ENCODE data around the gene ATXN1.

The ATXN1 gene

DNA sequence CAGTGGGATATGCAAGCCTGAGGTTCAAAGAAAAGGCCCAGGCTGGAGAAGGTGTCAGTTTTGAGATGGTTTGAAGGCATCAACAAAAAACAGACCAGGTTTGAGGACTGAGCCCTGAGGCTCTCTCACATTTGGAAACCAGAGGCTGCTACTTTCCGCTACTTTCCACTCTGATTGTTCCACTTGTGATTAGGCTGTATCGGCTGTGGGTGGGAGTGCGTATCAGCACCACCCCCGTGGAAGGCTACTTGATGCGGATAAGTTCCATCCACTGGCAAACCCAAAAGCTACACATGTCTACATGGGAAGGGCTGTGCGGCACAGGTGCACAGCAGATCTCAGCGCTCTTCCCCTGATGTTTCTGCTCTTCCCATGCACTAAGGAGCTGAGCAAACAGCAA is 324.2 kb downstream of the ATXN1 start:
- no peaks in the 10 kb centered on the region for H3K27me3 ChIP-seq (ENCODE audit: insufficient read depth, poor library complexity, severe bottlenecking)
- no peak for DNase-seq (ENCODE audit: low read depth in 1 of 2, low spot score in 1 of 2)
- H3K4me3 ChIP-seq (replicated peaks; ENCODE audit: insufficient read depth, low read length), result no peak overlapping the region
- H3K27ac ChIP-seq (replicated peaks), result no peak overlapping the region
- TF ChIP-seq, protein P1, sequence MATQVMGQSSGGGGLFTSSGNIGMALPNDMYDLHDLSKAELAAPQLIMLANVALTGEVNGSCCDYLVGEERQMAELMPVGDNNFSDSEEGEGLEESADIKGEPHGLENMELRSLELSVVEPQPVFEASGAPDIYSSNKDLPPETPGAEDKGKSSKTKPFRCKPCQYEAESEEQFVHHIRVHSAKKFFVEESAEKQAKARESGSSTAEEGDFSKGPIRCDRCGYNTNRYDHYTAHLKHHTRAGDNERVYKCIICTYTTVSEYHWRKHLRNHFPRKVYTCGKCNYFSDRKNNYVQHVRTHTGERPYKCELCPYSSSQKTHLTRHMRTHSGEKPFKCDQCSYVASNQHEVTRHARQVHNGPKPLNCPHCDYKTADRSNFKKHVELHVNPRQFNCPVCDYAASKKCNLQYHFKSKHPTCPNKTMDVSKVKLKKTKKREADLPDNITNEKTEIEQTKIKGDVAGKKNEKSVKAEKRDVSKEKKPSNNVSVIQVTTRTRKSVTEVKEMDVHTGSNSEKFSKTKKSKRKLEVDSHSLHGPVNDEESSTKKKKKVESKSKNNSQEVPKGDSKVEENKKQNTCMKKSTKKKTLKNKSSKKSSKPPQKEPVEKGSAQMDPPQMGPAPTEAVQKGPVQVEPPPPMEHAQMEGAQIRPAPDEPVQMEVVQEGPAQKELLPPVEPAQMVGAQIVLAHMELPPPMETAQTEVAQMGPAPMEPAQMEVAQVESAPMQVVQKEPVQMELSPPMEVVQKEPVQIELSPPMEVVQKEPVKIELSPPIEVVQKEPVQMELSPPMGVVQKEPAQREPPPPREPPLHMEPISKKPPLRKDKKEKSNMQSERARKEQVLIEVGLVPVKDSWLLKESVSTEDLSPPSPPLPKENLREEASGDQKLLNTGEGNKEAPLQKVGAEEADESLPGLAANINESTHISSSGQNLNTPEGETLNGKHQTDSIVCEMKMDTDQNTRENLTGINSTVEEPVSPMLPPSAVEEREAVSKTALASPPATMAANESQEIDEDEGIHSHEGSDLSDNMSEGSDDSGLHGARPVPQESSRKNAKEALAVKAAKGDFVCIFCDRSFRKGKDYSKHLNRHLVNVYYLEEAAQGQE (IDR thresholded peaks at IDR 0.05; ENCODE audit: insufficient replicate concordance, low read depth), result no peak
- TF ChIP-seq SPI1 (IDR thresholded peaks at IDR 0.05; ENCODE audit: borderline replicate concordance, low read depth) (no peak), POLR2AphosphoS5 (IDR thresholded peaks at IDR 0.05; ENCODE audit: low read depth) (no peak), GABPA (IDR thresholded peaks at IDR 0.05; ENCODE audit: low read depth) (no peak)
- TF ChIP-seq, protein P2, sequence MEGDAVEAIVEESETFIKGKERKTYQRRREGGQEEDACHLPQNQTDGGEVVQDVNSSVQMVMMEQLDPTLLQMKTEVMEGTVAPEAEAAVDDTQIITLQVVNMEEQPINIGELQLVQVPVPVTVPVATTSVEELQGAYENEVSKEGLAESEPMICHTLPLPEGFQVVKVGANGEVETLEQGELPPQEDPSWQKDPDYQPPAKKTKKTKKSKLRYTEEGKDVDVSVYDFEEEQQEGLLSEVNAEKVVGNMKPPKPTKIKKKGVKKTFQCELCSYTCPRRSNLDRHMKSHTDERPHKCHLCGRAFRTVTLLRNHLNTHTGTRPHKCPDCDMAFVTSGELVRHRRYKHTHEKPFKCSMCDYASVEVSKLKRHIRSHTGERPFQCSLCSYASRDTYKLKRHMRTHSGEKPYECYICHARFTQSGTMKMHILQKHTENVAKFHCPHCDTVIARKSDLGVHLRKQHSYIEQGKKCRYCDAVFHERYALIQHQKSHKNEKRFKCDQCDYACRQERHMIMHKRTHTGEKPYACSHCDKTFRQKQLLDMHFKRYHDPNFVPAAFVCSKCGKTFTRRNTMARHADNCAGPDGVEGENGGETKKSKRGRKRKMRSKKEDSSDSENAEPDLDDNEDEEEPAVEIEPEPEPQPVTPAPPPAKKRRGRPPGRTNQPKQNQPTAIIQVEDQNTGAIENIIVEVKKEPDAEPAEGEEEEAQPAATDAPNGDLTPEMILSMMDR (IDR thresholded peaks at IDR 0.05; ENCODE audit: insufficient read depth, low read length), result no peak

DNA sequence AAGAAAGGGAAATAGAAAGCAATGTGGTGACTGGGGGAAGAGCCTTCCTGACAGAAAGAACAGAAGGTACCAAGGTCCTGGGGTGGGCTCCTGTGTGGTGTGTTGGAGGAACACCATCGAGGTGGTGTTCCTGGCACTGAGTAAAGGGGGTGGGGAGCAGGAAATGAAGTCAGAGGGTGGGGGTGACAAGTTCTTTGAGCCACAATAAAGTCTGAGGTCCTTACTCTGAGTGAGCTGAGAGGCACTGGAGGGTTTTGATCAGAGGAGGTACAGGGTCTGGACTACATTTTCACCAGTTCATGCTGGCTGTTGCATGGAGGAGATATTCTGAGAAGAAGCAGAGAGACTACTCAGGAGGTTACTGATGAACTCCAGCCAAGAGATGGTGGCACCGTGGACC is 324.7 kb downstream of the ATXN1 start:
- no peaks in the 10 kb centered on the region for H3K27me3 ChIP-seq (ENCODE audit: insufficient read depth, poor library complexity, severe bottlenecking)
- no peak for DNase-seq (ENCODE audit: low read depth in 1 of 2, low spot score in 1 of 2)
- H3K4me3 ChIP-seq (replicated peaks; ENCODE audit: insufficient read depth, low read length), result no peak overlapping the region
- TF ChIP-seq SPI1 (IDR thresholded peaks at IDR 0.05; ENCODE audit: borderline replicate concordance, low read depth), result no peak
- TF ChIP-seq, protein P1 (IDR thresholded peaks at IDR 0.05; ENCODE audit: insufficient replicate concordance, low read depth), result no peak
- TF ChIP-seq GABPA (IDR thresholded peaks at IDR 0.05; ENCODE audit: low read depth), result no peak
- no peak for TF ChIP-seq POLR2AphosphoS5 (IDR thresholded peaks at IDR 0.05; ENCODE audit: low read depth)
- TF ChIP-seq, protein P2 (IDR thresholded peaks at IDR 0.05; ENCODE audit: insufficient read depth, low read length), result no peak
- no peak overlapping the region for H3K27ac ChIP-seq (replicated peaks)

DNA sequence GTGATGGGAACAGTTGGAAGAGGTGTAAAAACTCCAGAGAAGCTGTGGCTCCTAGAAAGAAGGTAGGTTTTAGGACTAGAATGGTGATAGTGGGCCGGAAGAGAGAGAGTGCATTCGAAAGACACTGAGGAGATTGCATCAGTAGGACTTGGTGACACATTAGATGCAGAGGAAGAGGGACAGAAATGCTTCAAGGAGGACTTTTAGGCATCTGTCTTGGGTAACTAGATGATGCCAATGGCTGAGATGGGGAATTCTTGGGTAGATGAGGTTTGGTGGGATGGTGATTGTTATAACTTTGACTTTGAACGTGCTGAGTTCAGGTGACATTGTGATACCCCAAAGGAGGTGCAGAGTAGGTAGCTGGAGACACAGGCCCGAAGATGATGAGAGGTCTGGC is 326.4 kb downstream of the ATXN1 start:
- H3K27me3 ChIP-seq (ENCODE audit: insufficient read depth, poor library complexity, severe bottlenecking), result no peaks in the 10 kb centered on the region
- H3K27ac ChIP-seq (replicated peaks), result no peak overlapping the region
- no peak overlapping the region for H3K4me3 ChIP-seq (replicated peaks; ENCODE audit: insufficient read depth, low read length)
- TF ChIP-seq, protein P1 (IDR thresholded peaks at IDR 0.05; ENCODE audit: insufficient replicate concordance, low read depth), result no peak
- TF ChIP-seq GABPA (IDR thresholded peaks at IDR 0.05; ENCODE audit: low read depth) (no peak), SPI1 (IDR thresholded peaks at IDR 0.05; ENCODE audit: borderline replicate concordance, low read depth) (no peak), POLR2AphosphoS5 (IDR thresholded peaks at IDR 0.05; ENCODE audit: low read depth) (no peak)
- TF ChIP-seq, protein P2 (IDR thresholded peaks at IDR 0.05; ENCODE audit: insufficient read depth, low read length), result no peak
- no peak for DNase-seq (ENCODE audit: low read depth in 1 of 2, low spot score in 1 of 2)

Data from HL-60 (cell line).